GM13977 (cell line): ENCODE data around the gene NCBP2.

Experiments
- DNase-seq: peaks from one replicate; pipeline ENCODE4 v3.0.0; 2012; ENCODE audit warnings: low spot score
- in situ Hi-C: fragments of 300-500 bp; cut with MboI; formaldehyde crosslinking; loops from one replicate; pipeline ENCODE4 v1.12.0; 2022; ENCODE audit warnings: low sequenced_read_pairs, low pct_unique_long_range_greater_than_20kb, mixed read lengths, inconsistent platforms; ENCODE audit not compliant: unreplicated experiment
- TF ChIP-seq, protein P1 (sequence below): IDR thresholded peaks from 2 replicates; pipeline ENCODE4 v1.5.1; 2012; ENCODE audit warnings: mild to moderate bottlenecking, control low read depth; ENCODE audit not compliant: insufficient read depth; ENCODE audit errors: extremely low read depth, missing control alignments

Gene NCBP2

DNA sequence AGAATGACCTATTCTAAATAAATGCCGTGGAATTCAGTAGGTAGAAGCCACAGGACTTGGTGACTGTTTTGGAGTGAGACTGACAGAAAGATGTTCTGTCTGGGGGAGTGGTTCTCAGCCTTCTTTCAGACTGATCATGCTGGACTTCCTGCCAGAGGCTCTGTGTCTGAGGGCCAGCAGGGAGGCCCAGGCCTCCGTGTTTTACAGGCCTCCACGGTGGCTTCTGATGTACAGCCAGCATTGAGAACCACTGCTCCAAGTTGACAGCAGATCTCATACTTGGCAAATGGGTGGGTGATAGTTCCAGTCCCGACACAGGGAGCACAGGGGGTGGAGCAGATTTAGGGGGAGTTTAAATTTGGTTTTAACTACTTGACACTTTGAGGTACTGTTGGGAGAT lies 33.0 kb upstream of the NCBP2 start:
- TF ChIP-seq, protein P1, sequence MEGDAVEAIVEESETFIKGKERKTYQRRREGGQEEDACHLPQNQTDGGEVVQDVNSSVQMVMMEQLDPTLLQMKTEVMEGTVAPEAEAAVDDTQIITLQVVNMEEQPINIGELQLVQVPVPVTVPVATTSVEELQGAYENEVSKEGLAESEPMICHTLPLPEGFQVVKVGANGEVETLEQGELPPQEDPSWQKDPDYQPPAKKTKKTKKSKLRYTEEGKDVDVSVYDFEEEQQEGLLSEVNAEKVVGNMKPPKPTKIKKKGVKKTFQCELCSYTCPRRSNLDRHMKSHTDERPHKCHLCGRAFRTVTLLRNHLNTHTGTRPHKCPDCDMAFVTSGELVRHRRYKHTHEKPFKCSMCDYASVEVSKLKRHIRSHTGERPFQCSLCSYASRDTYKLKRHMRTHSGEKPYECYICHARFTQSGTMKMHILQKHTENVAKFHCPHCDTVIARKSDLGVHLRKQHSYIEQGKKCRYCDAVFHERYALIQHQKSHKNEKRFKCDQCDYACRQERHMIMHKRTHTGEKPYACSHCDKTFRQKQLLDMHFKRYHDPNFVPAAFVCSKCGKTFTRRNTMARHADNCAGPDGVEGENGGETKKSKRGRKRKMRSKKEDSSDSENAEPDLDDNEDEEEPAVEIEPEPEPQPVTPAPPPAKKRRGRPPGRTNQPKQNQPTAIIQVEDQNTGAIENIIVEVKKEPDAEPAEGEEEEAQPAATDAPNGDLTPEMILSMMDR = no peak
- no peak for DNase-seq
- in situ Hi-C loops = loop anchor here (10.0 kb wide), 1 partner anchor 141 kb away; no protein-coding TSS in a partner anchor

DNA sequence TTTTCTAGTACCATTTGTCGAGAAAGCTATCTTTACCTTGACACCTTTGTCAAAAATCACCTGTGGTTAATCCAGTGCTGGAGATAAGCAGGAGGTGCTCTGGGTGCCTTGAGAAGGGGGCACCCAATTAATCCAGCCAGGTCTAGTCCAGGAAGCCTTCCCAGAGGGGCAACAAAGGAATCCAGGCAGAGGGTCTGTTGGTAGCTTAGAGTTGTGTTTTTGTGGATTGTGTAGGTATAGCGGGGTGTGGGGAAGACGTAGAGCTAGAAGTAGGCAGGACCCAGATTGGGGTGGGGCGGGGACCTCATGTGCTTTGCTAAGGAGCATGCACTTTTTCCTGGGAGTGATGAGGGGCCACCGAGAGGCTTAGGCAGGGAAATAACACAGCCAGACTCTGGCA lies 32.3 kb upstream of the NCBP2 start:
- DNase-seq = no peak
- in situ Hi-C loops = loop anchor here (10.0 kb wide), 1 partner anchor 140 kb away; no protein-coding TSS in a partner anchor
- TF ChIP-seq, protein P1 = no peak

DNA sequence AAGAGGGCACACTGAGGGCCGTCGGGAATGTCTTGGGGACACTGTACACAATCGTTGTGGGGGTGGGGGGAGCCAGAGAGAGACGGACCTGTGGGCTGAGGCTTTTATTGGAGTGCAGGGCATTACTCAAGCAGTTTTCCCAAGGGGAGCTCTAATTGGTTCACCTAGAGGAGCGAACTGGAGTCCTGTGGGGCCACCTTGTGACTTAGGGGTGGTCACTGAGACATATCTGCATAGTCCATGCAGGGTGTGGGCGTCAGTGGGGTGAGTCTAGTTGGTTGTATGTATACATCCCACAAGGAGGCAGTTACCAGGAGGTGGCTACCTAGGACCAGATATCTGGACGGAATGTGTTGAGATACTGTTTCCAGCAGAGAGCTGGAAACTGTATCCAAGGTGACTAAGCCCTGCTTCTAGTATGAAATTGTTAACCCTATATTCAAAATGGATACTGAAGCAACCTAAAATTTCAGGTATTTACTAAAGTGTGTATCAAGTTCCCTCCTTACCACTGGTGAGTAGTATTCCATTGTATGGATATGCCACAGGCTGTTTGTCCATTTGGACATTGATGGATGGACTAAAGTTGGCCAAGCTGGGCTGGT lies 28.9 kb upstream of the NCBP2 start:
- in situ Hi-C loops = loop anchor here (10.0 kb wide), 1 partner anchor 136 kb away; no protein-coding TSS in a partner anchor
- TF ChIP-seq, protein P1 = no peak
- DNase-seq = no peak

DNA sequence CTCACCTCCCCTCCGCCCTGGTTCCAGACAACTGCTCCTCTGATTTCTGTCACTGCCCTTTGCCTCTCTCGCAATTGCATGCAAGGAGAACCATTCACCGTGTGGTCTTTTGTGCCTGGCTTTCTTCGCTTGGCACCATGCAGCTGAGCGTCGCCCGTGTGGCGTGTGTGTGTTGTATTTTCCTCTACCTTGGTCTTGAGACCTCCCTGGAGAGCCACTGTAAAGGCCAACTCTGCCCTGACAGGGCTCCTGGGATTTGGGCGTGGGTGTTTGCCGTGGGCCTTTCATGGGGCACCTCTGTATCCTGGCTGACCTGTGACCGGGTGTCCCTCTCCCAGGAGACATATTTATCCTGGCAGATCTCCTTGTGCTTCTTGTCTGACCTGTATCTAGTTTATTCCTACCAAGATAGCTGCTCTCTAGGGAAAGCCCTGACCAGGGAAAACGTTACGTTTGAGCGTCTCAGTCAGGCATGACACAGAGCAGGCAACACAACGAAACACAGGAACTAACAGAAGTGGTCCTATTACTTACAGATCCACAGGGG lies 28.3 kb upstream of the NCBP2 start:
- TF ChIP-seq, protein P1 = no peak
- peak; percentile 24 for DNase-seq
- in situ Hi-C loops = loop anchor here (10.0 kb wide), 1 partner anchor 136 kb away; no protein-coding TSS in a partner anchor

DNA sequence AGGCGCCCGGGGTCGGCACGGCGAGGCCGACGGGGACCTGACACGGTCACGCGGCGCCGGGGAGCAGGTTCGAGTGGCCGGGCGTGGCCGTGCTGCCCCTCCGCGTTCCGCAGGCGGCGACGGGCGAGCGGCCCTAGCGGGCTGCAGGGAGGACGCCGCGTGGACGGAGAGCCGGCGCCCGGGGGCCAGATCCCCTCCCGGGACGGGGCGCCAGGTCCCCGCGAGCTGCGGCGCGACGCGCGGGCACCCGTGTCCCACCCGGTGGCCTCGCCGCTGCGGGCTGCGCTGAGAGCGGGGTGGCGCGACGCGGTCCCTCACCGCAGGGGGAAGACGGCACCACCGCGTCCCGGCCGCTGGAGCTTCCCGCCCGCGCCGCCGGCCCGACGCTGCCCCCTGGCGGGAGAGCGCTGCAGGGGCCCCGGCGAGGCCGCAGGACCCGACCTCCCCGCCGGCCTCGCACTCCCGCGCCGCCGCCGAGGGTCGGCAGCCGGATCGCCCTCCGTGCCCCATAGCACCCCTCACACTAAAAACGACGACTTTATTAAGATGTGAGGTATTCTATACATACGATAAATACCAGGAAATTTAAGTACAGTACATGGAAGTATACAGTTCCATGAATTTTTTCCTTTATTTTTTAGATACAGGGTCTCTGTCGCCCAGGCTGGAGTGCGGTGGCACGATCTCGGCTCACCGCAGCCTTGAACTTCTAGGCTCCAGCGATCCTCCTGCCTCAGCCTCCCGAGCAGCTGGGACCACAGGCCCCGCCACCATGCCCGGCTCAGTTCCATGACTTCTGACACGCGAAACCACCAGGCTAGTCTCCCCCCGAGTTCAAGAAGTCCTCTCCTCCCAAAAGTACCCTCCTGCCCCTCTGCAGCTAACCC lies 27.6 kb upstream of the NCBP2 start:
- in situ Hi-C loops = loop anchor here (10.0 kb wide), 1 partner anchor 135 kb away; no protein-coding TSS in a partner anchor
- peak; percentile 91 for DNase-seq
- TF ChIP-seq, protein P1 = peak; percentile 96

DNA sequence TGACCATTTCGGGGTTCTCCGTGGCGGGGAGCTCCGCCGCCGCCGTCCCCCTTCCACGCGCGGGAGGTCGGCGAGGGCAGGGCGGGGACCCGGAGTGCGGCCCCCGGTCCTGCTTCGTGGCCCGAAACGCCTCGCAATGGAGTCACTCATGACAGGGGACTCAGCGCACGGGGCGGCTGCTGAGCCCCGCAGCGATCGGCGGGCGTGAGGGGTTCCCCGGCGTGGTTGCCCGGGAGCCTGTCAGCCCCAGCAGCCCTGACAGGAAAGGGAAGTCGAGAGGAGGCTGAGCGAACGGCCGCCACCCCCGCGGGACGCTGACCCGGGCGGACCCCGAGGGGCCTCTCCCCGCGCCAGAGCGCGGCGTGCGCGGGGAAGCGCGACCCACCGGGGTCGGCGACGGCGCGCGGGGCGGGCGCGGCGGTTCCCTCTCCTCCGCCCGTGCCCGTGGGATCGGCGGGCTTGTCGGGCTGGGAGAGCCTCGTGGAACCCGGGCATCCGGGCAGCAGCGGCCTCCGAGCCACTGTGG lies 26.9 kb upstream of the NCBP2 start:
- TF ChIP-seq, protein P1 = no peak
- DNase-seq = peak; percentile 82
- in situ Hi-C loops = no loop called here
